AG04450 (cell line): ENCODE data around the gene ARMC12. TPM values are rescaled to one million over a fixed set of nuclear protein-coding genes. Genes with fewer than 3 reads are reported as not detected.

Experiments
- CTCF ChIA-PET: fragments of 300-600, 350-600 bp; formaldehyde crosslinking; extraction: SDS; loops from one replicate; lab custom pipeline; 2022; ENCODE audit warnings: antibody characterized with exemption, inconsistent platforms; lab: Charles Lee
- POLR2A ChIA-PET: fragments of 350-600 bp; formaldehyde crosslinking; extraction: SDS; loops from one replicate; lab custom pipeline; 2021; ENCODE audit warnings: antibody characterized with exemption, inconsistent platforms; lab: Yijun Ruan, JAX
- DNase-seq: peaks from one replicate; pipeline ENCODE4 v3.0.0-alpha.2; 2011; ENCODE audit warnings: low read depth, low spot score
- H3K27ac ChIP-seq: one replicate; pipeline ENCODE4 v1.5.1; 2012; ENCODE audit warnings: low read depth, low read length, control low read depth
- H3K27me3 ChIP-seq: one replicate; pipeline ENCODE4 v1.6.0; 2012; ENCODE audit warnings: low read length; ENCODE audit not compliant: control insufficient read depth, insufficient read depth
- H3K4me3 ChIP-seq: 2 replicates; pipeline ENCODE4 v1.5.1; 2011; ENCODE audit warnings: mild to moderate bottlenecking, low read depth, low read length, control low read depth
- H3K9me3 ChIP-seq: 2 replicates; pipeline ENCODE4 v1.5.1; 2012; ENCODE audit warnings: low read length; ENCODE audit not compliant: control insufficient read depth, insufficient read depth
- CTCF ChIP-seq: IDR thresholded peaks from 2 replicates; pipeline ENCODE4 v1.5.1; 2011; ENCODE audit warnings: low read depth, low read length, control low read depth, inconsistent platforms
- polyA plus RNA-seq: library from polyadenylated mRNA; depleted of rRNA; stranded (reverse); fragments of >200 nt; gene quantifications from 2 replicates; pipeline ENCODE4 v1.2.3, GENCODE V29; 2011

The ARMC12 gene
- polyA plus RNA-seq, 1 experiment: 0.53 TPM

- H3K27me3 ChIP-seq: no peaks in the 10 kb centered on the region
- CTCF ChIA-PET: interaction anchor here (0.9 to 4.0 kb wide), 3 partner anchors 10 to 205 kb away, joined by 3 to 17 read pairs (median 3); partner anchors contain the start of gene ARMC12
- no peaks in the 10 kb centered on the region; the same call in 1 of the 2 replicates for H3K9me3 ChIP-seq
- peak overlapping the region; percentile 75 for H3K27ac ChIP-seq
- DNase-seq: no peak
- POLR2A ChIA-PET: interaction anchor here (0.5 to 1.2 kb wide), 8 partner anchors 36 to 256 kb away, joined by 3 to 4 read pairs (median 4); no protein-coding TSS in a partner anchor
- TF ChIP-seq CTCF: no peak
- H3K4me3 ChIP-seq: peak overlapping the region; percentile 69
Observed at GRCh38 chr6:35727231-35727934, 9.4 kb upstream of the ARMC12 start.

DNA sequence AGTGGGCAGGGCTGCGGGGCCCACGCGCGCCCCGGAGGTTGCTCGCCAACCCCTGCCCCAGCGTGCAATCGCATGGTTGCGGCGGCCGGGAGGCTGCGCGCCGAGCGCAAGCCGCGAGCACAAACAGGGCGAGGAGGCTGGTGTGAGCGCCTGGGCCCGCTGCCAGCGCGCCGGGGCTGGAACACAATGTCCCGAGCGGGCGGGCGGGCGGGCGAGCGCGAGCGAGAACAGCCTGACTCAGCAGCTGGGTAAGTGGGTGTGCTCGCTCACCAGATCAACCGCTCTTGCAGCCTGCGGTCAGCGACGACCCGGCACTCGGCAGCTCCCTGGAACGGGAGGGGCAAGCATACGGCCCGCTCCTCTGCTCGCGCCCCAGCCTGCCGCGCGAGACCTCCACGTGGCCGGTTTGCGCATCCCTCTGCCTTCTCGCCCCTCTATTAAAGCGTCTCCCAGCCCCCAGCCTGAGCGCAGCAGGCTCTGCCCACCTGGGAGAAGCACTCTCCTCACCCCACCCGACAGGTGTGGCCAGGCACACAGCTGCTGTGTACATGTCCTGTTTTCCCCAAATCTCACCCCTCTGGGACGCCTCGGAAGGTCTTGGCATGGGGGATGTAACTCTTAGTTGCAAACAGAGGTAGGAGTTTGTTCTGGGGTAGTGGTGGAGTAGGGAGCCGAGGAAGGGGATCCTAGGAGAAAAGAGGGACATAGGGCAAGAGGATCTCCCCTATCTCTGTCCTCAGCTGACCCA, 8.7 kb upstream of the ARMC12 start:
- Histone ChIP-seq H3K27me3 (no peaks in the 10 kb centered on the region), H3K4me3 (peak overlapping the region; percentile 69), H3K27ac (peak overlapping the region; percentile 91), H3K9me3 (no peaks in the 10 kb centered on the region; the same call in 1 of the 2 replicates)
- TF ChIP-seq CTCF: no peak
- POLR2A ChIA-PET: interaction anchor here (0.5 to 1.2 kb wide), 8 partner anchors 36 to 257 kb away, joined by 3 to 4 read pairs (median 3); no protein-coding TSS in a partner anchor
- CTCF ChIA-PET: interaction anchor here (1.1 to 4.0 kb wide), 2 partner anchors 9 to 206 kb away, joined by 3 to 17 read pairs; partner anchors contain the start of gene ARMC12
- peak; percentile 85 for DNase-seq

- Histone ChIP-seq H3K9me3 (no peaks in the 10 kb centered on the region; the same call in 1 of the 2 replicates), H3K27me3 (no peaks in the 10 kb centered on the region), H3K27ac (peak overlapping the region; percentile 91), H3K4me3 (no peak overlapping the region)
- POLR2A ChIA-PET: interaction anchor here (1.0 kb wide), 2 partner anchors 128 to 141 kb away, joined by 3 read pairs; no protein-coding TSS in a partner anchor
- CTCF ChIA-PET: interaction anchor here (1.1 to 4.0 kb wide), 2 partner anchors 8 to 207 kb away, joined by 3 to 17 read pairs; partner anchors contain the start of gene ARMC12
- TF ChIP-seq CTCF: no peak
- DNase-seq: no peak
Observed at GRCh38 chr6:35728683-35729678, 7.9 kb upstream of the ARMC12 start.

DNA sequence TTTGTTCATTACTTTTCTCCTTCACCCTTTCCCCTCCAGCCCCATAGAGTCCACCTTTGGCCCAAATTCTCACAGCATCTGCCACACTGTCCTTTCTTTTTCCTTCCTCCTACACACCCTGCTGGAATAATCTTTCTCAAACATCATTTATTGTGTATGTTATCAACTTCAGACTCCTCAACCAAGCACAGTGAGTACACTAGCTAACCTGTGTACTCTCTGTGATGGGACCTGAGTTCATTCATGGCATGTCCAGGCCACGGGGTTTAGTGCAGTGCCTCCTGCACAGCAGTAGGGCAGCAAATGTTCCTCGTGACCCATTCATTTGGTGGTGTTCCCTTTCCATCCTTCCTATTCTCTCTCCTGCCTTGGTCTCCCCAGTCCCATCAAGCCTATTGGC, 7.1 kb upstream of the ARMC12 start:
- POLR2A ChIA-PET: no interaction called here
- DNase-seq: no peak
- no peak for TF ChIP-seq CTCF
- Histone ChIP-seq H3K4me3 (no peak overlapping the region), H3K27me3 (no peaks in the 10 kb centered on the region), H3K9me3 (no peaks in the 10 kb centered on the region; the same call in 1 of the 2 replicates), H3K27ac (no peak overlapping the region)
- CTCF ChIA-PET: interaction anchor here (0.7 kb wide), 1 partner anchor 44 kb away, joined by 3 read pairs; no protein-coding TSS in a partner anchor
